Stimulated activated CD8-positive, alpha-beta memory T cell treated with anti-CD3 and anti-CD28 coated beads, Interleukin-12 subunit alpha, Interleukin-12 subunit beta, amount 100 ng/mL, for 1 hour (primary cell): ENCODE measurements around the gene METTL24.
"Not testable (repeated sequence)": the region's sequence is repeated elsewhere in the genome, so short reads cannot be mapped to it uniquely, and the experiment has no call there.

Experiments used
- DNase-seq: peaks from one replicate; pipeline ENCODE4 v3.0.0-alpha.2; 2020; ENCODE audit warnings: low read depth

Gene METTL24

DNA sequence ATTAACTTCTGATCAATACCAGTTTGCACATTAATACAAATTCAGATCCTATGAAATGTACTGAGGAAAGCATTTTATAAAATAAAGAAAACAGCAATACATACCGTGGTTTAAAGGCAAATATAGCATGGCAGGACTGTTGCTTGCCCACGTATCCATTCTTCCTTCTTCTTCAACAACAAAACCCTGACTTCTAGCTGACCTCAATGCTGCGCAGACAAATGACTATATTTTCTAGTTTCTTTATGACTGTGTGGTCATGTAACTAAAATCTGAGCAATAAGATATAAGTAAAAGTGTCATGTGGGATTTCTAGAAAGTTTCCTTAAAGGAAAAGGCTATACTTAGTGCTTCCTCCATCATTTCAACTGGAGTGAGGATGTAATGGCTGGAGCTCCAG lies 92.9 kb downstream of the METTL24 start:
- DNase-seq, result no peak

DNA sequence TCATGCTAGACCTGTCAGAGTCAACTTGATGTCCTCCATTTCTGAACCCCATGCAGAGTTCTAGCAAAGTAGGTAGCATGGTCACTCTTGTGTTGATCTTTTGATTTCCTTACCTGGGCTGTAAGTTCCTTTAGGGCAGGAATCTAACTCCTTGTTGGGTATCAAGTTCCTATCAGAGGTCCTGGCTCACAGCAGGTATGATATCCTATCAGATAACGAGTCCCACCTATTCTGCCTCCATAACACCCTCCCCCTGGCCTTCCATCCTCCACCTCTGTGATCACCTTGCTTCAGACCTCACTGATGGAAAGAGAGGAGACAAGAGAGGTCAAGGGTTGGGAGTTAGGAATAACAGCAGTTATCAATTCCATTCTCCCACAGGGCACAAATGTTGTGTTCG lies 101.8 kb downstream of the METTL24 start:
- DNase-seq, result no peak

GRCh38 chr6:110255211-110255750 lies 102.9 kb downstream of the METTL24 start:
- no peak for DNase-seq

GRCh38 chr6:110250838-110251237 lies 107.3 kb downstream of the METTL24 start:
- DNase-seq, result no peak

DNA sequence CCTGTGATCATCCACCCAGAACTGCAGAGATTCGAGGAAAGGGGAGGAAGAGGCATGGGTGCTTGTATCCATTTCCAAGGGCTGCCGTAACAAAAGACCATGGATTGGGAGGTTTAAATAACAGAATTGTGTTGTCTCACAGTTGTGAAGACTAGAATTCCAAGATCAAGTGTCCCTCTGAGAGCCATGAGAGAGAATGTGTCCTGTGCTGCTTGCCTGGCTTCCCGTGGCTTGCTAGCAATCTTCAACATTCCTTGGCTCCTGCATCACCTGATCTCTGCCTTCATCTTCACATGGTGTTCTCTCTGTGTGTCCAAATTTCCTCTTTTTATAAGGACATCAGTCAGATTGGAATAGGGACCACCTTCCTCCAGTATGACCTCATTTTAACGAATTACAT lies 108.1 kb downstream of the METTL24 start:
- no peak for DNase-seq

- no peak for DNase-seq
Observed at GRCh38 chr6:110246900-110247546, 111.1 kb downstream of the METTL24 start.

DNA sequence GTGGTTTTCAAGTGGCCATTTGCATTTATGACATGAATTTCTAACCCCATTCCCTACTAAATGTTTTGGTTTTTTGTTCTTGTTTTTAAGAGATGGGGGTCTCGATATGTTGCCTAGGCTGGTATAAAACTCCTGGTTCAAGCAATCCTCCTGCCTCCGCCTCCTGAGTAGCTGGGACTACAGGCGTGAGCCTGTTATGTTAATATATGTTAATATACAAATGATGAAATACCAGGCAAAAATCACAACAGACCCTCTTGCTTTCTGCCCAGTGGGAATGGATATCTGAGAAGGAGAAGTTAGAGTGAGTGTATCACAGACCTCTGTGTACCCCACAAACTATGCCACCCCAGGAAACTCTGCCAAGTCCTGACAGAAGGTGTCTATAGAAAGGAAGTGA lies 111.8 kb downstream of the METTL24 start:
- no peak for DNase-seq

DNA sequence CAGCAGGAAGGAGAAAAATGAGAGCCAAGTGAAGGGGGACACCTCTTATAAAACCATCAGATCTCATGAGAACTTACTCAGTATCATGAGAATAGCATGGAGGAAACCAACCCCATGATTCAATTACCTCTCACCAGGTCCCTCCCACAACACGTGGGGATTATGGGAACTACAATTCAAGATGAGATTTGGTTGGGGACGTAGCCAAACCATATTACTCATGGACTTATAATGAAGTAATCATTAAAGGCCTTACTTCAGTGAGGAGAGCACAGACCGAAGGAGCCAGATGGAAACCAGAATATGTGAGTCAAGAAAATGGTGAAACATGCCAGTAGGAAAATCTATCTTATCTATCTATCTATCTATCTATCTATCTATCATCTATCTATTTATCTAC lies 113.5 kb downstream of the METTL24 start:
- not testable (repeated sequence) for DNase-seq

GRCh38 chr6:110239526-110240274 lies 118.4 kb downstream of the METTL24 start:
- no peak for DNase-seq

GRCh38 chr6:110236007-110236406 lies 122.1 kb downstream of the METTL24 start:
- DNase-seq, result not testable (repeated sequence)

- DNase-seq, result no peak
Observed at GRCh38 chr6:110233770-110234374, 124.3 kb downstream of the METTL24 start.

DNA sequence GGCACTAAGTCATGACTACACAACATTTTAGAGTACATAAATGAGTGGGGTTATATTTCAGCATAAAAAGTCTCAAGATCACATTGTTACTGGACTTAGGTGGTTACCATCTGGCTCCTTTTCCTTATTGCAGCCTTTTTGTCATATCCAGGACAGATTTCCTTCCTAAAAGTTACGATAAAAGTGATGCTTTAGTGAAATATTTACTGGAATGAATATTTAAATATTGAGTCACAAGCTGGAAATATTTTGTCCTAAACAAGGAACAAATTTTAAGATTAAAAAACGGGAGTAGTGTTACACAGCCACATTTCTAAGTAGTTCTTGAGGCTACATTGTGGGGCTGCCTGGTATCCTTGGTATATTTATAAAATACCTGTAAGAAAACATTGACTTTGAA lies 125.7 kb downstream of the METTL24 start:
- DNase-seq, result no peak

DNA sequence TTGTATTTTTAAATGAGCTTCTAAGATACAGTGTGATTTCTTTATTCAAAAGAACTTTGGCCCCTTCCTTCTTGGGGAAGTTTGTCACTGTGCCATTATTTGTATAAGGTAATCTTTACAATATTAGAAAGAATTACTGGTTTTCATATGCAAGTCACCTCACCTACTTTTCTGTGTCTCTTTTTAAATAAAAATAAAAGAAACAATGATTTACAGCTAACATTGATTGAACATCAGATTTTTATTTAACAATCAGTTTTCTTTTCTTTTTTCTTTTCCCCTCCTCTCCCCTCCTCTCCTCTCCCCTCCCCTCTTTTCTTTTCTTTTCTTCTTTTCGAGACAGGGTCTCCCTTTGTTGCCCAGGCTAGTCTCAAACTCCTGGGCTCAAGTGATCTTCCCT lies 131.9 kb downstream of the METTL24 start:
- DNase-seq, result no peak

- DNase-seq, result no peak
Observed at GRCh38 chr6:110221738-110222137, 136.4 kb downstream of the METTL24 start.

DNA sequence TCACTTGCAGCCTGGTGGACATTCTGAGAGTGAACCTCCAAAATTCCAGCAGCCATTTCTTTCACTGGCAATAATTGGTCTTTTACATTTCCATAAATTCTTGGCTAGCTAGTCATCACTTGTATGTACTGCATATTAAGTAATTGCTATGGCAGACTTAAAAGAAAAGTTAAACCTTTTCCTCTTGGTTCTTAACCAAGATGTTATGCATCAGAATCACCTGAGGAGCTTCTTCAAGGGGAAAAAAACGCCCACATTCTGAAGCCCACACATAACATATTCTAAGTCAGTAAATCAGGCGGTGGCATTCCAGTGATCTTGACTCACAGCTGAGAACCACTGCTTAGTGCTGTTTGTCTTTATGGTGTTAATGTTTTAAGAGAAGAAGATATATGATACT lies 140.9 kb downstream of the METTL24 start:
- no peak for DNase-seq

DNA sequence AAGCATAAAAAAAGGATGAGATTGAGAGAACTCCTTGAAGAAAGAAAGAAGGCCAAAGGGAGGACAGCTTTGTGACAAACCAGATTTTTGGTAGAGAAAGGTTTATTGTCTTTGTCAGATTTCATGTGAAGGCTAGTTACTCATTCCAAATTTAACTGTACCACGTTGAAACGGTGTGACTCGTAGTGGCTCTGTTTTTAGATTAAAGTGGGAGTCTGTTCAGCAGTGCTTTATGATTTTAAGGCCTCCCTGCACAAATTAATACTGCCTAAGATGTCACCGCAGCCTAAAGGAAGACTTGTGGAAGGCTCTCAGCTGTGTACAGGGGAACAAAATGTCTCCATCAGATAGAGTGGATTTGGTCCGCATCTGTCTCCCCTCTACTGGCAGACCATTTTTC lies 142.0 kb downstream of the METTL24 start:
- DNase-seq, result no peak

DNA sequence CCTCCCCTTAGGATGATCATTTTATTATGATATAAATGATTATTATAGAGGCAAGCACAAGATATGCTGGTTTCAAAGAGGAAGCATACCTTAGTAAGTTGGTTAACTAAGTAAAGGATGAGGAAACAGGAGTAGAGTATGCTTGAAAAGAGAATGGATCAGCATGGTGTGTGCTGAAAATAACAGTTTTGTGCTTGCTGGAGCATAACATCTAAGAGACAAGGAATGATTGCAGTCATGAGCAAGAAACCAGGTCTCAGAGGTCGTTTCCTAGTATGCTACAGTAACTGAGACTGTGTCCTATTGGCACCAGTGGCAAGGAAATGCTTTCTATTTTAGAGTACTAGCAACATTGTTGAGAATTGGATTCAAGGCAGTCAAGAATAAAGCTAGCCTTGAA lies 143.8 kb downstream of the METTL24 start:
- no peak for DNase-seq

DNA sequence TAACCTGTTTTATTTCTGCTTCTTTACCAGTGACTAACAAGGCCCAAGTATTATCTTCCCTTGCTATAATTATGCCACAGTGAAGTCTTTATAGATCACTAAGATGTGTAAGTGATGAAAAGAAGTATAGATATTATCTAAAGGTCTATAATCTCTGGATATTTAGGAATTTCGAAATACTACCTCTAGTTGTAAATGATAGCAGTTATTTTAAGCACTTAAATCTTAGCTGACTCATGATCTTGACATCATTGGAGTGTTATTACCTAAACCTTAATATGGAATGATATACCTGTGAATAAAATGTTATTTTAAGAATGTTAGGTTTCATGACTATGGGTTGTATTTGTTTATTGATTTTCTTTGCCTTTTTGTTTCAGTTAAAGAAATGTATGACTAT lies 146.4 kb downstream of the METTL24 start:
- no peak for DNase-seq

GRCh38 chr6:110207652-110208051 lies 150.5 kb downstream of the METTL24 start:
- no peak for DNase-seq

- DNase-seq, result no peak
Observed at GRCh38 chr6:110201151-110201884, 156.8 kb downstream of the METTL24 start.

GRCh38 chr6:110198561-110198960 lies 159.6 kb downstream of the METTL24 start:
- no peak for DNase-seq

DNA sequence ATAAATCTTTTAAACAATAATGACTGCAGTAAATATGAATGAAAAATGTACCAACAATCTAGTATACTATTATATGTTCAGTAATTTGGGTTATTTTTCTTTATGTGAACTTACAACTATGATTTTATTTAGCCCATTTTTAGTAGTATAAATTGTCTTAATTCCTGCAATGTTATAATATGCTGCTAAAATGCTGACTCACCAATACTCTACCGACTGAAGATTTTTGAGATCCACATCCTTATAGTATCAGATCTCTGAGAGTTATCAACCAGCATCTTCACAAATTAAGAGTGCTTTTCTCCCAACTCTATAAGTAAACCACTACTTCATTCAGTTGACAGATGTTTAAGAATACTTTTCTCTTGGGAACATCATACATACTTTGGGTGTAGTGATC lies 161.3 kb downstream of the METTL24 start:
- DNase-seq, result no peak
